ES-I3 (cell line): ENCODE results near the gene FGD4.

Source experiments
- H3K36me3 ChIP-seq: 2 replicates; pipeline ENCODE4 v1.6.1; 2013; ENCODE audit warnings: mild to moderate bottlenecking, low read length, control low read depth, moderate library complexity; ENCODE audit not compliant: insufficient read depth
- H3K4me1 ChIP-seq: 2 replicates; pipeline ENCODE4 v1.6.1; 2013; ENCODE audit warnings: mild to moderate bottlenecking, control low read depth, low read length; ENCODE audit not compliant: insufficient read depth
- H3K9ac ChIP-seq: 2 replicates; pipeline ENCODE4 v1.6.1; 2013; ENCODE audit warnings: low read depth, mild to moderate bottlenecking, low read length, moderate library complexity
- H3K9me3 ChIP-seq: 2 replicates; pipeline ENCODE4 v1.6.1; 2013; ENCODE audit warnings: mild to moderate bottlenecking, low read length, moderate library complexity; ENCODE audit not compliant: control insufficient read depth, insufficient read depth

FGD4 gene

DNA sequence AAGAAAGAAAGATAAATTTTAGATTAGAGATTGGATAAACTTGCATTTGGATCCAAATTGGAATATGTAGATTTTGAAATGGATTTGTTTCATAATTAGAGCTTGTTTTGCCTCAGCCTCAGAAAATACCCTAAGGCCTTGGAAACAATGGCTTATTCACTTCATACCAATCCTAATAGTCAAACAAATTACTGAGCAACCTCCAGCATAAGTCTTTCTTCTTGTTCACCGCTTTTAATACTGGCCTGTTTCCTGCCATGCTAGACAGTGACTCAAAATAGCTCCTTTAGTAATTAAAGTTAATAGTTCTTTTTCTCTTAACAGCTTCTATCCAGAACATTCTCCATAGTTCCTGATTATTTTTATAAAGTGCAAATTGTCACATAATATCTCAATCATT lies 168.9 kb downstream of the FGD4 start:
- H3K9me3 ChIP-seq: no peaks in the 10 kb centered on the region
- H3K9ac ChIP-seq: no peak overlapping the region
- peaks cover 9% of the 10 kb centered on the region for H3K4me1 ChIP-seq
- peaks cover 8% of the 10 kb centered on the region; the same call in 1 of the 2 replicates for H3K36me3 ChIP-seq

DNA sequence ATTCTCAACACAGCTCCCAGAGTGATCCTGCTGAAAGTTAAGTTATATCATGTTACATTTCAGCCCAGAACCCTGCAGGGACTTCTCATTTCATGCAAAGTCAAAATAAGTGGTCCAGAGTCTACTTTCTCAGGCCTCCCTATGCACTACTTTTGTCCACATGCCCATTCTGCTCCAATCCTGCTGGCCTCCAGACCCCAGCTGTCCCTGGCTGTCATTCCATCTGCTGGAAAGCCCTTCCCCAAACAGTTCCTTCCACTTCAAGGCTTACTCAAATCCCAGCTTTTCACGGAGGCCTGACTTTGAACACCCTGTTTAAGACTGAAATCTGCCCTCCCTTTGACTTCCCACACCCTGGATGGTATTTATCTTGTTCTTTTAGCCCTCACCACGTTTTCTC lies 169.9 kb downstream of the FGD4 start:
- no peaks in the 10 kb centered on the region for H3K9me3 ChIP-seq
- H3K9ac ChIP-seq: no peak overlapping the region
- peaks cover 9% of the 10 kb centered on the region for H3K4me1 ChIP-seq
- H3K36me3 ChIP-seq: peaks cover 4% of the 10 kb centered on the region; the same call in 1 of the 2 replicates

DNA sequence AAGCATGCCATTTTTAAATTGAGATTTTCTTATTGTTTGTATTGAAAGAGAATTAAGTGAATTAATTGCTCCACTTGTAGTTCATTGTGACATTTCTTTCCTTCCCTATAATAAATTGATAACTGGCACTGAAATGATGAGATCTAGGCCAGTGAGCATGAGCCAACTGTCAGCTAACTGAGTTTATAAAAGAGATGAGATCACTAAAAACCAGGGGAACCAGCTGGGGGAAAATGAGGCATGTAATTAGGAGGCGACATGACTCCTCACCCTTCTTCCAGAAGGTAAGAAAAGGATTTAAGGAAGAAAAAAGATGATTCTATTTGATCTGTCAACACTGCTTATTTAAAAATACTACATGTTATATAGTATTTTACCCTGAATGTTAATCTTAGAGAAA lies 175.2 kb downstream of the FGD4 start:
- no peaks in the 10 kb centered on the region for H3K4me1 ChIP-seq
- no peaks in the 10 kb centered on the region; the same call in 1 of the 2 replicates for H3K9me3 ChIP-seq
- no peaks in the 10 kb centered on the region for H3K36me3 ChIP-seq
- H3K9ac ChIP-seq: no peak overlapping the region

DNA sequence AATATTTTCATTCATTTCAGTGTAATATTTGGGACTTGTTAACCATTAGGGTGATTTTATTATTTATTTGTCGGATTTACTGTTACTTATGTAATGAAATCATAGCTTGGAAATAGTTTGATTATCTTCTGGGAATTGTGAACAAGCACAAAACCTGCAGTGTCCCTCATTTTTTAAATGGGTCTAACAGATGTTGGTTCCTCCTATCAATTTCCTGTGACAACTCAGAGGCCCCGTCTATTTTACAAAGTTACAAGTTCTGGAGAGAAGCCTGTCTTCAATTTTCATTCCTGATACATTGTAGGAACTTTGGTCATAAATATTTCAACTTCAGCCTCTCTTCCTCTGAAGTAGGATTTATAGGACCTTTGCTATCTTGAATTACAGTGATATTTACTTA lies 178.0 kb downstream of the FGD4 start:
- Histone ChIP-seq H3K4me1 (no peaks in the 10 kb centered on the region), H3K36me3 (peaks cover 6% of the 10 kb centered on the region; the same call in 1 of the 2 replicates), H3K9me3 (no peaks in the 10 kb centered on the region; the same call in 1 of the 2 replicates), H3K9ac (no peak overlapping the region)

DNA sequence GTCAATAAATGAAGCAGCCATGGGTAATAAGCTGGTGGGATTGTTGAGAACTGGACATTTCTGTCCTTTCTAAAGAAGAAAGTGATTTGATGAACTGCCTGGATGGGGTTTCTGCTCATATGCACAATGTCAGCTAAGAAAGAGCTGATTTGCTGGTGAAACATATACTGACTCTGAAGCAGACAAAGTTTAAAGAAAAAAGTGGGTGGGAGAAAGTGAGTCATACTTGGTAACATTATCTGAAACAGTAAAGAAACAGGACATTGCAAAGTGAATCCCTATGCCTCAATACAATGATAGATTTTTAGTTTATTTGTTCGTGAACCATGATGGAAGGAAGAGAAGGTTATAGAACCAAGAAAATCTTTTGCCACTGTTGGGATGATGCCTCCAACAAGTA lies 184.2 kb downstream of the FGD4 start:
- no peak overlapping the region for H3K9ac ChIP-seq
- H3K4me1 ChIP-seq: no peaks in the 10 kb centered on the region; the same call in 1 of the 2 replicates
- no peaks in the 10 kb centered on the region for H3K9me3 ChIP-seq
- peaks cover 6% of the 10 kb centered on the region; the same call in 1 of the 2 replicates for H3K36me3 ChIP-seq

DNA sequence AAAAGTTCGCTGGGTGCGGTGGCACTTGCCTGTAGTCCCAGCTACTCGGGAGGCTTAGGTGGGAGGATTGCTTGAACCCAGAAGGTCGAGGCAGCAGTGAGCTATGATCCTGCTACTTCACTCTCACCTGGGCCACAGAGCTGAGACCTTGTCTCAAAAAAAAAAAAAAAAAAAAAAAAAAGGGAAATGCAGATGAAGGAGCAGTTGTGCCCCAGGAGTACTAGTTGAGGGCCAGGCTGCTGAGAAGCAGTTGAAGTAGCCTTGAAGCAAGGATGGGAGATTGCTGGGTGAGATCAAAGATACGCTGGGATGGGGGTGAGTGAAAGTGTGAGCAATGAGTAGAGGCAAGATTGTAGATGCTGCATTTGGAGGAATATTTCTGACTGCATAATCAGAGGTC lies 186.3 kb downstream of the FGD4 start:
- Histone ChIP-seq H3K9ac (no peak overlapping the region), H3K9me3 (no peaks in the 10 kb centered on the region), H3K36me3 (peaks cover 6% of the 10 kb centered on the region; the same call in 1 of the 2 replicates), H3K4me1 (no peaks in the 10 kb centered on the region; the same call in 1 of the 2 replicates)

DNA sequence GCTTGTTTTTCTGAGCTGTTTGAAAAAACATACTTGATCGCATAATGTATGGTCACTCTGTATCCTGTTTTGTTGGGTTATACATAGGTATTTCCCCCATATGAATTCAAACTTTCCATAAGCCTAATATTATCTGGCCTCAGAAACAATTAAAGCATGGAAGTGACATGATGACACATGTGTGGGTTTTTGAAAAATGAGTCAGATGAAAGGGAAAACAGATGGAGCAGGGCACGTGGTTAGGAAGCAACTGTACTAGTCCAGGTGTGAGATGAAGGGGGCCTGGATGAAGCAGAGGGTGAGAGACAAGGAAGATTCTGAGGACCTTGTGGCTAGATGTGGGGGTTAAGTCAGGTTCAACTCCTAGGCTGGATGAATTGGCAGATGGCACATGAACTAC lies 187.0 kb downstream of the FGD4 start:
- Histone ChIP-seq H3K9me3 (no peaks in the 10 kb centered on the region), H3K4me1 (no peaks in the 10 kb centered on the region; the same call in 1 of the 2 replicates), H3K36me3 (peaks cover 6% of the 10 kb centered on the region; the same call in 1 of the 2 replicates), H3K9ac (no peak overlapping the region)

DNA sequence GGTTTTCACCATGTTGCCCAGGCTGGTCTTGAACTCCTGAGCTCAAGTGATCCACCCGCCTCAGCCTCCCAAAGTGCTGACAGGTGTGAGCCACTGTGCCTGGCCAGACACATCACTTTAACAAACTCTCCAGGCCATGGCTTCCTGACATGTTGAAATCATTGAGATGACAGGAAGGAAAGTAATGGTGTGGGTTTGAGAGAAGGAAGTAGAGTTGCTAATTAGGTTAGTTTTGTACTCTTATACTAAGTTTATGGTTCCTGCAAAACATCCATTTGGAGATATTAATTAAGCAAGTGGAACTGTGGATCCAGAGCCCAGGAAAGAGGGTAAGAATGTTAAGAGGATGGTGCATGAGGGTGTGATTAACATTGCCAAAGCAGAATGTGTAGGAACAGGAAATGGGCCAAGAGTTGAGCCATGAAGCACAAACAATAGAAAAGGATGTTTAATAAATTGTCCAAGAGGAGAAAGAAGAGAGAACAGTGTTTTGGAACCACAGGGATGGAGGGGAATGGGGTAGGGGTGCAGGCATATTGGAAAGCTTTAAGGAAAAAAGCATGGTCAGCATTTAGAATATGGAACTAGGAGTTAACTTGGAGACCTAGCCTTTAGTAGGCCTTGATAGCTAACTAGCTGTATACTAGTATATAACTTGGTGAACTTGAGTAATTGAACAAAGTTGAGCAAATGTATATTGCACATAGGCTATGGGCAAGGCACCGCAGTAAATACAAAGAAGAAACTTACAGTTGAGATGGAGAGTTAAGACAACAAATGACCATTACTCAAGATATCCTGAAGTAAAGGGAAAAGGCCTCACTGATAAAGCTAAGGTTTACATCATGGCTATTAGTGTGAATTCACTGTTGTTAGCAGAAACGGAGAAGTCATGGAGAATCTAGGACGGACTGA lies 188.5 kb downstream of the FGD4 start:
- no peaks in the 10 kb centered on the region for H3K9me3 ChIP-seq
- no peaks in the 10 kb centered on the region for H3K36me3 ChIP-seq
- H3K9ac ChIP-seq: no peak overlapping the region
- H3K4me1 ChIP-seq: no peaks in the 10 kb centered on the region; the same call in 1 of the 2 replicates

DNA sequence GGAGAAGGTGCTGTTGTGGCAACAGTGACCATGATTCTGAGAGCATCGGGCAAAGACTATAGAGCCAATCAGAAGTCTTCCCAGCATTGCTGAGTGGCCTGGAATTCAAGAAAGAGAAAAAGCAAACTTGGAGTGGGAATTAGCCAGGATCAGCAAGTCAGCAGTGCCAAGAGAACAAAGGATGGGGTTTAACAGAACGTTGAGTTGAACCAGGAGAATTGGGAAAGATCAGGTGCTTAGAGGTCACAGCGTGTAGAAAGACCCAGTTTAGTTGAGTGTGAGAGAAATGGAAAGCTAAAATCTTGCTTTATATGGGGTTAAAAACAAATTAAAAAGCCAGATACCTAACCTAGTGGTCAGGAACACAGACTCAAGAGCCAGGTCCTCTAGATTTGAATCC lies 189.2 kb downstream of the FGD4 start:
- H3K36me3 ChIP-seq: no peaks in the 10 kb centered on the region
- no peaks in the 10 kb centered on the region; the same call in 1 of the 2 replicates for H3K4me1 ChIP-seq
- no peak overlapping the region for H3K9ac ChIP-seq
- H3K9me3 ChIP-seq: no peaks in the 10 kb centered on the region

DNA sequence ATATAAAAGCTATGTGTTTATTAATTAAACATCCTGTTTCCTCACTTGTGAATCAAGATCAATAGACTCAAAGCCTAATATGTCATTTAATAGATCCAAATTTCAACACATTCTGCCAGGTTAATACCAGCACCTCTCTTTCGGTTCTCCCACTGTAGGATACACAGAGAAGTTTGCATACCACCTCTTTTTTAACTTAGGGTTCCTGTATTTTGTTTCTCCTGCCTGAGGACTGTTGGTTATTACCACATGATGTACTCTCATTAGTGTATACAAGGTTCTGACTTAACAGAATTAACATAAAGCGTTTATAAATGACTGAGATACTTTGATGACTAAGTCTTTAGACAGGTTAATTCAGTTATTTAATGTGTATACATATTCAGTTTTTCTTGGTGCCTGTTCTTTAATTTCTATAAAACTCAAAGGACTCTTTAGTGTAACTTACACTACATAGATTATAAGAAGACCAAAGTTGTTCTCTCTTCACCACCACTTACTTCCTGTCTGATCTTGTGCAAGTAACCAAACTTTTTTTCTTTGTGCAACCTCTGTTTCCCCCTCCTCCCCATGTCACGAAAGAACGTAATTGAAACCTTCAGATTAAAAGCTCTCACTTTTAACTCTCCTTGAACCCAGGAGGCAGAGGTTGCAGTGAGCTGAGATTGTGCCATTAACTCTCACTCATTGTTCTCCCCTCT lies 190.0 kb downstream of the FGD4 start:
- no peaks in the 10 kb centered on the region; the same call in 1 of the 2 replicates for H3K4me1 ChIP-seq
- H3K9me3 ChIP-seq: no peaks in the 10 kb centered on the region
- no peaks in the 10 kb centered on the region for H3K36me3 ChIP-seq
- H3K9ac ChIP-seq: no peak overlapping the region

DNA sequence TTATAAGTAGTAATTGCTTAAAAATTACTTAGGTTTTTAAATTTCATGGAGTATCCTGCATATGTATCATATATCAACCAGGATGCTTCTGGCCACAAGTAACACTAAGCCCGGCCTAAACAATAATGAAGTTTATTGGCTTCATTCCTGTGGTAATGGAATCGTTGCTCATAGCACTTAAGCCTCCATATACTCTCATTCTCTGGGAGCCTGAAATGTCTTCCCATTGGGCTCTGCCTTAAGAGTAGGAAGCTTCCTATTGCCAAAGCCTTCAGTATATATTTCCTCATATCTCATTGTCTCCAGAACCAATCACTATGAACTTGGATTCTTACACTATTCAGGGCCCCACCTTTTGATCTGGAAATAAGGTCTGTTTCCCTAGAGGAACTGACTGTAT lies 195.9 kb downstream of the FGD4 start:
- Histone ChIP-seq H3K9me3 (no peaks in the 10 kb centered on the region), H3K4me1 (0 out of 2 replicates have a peak, but pooled peaks cover 4% of the 10 kb centered on the region), H3K36me3 (peaks cover 3% of the 10 kb centered on the region; the same call in 1 of the 2 replicates), H3K9ac (no peak overlapping the region)

DNA sequence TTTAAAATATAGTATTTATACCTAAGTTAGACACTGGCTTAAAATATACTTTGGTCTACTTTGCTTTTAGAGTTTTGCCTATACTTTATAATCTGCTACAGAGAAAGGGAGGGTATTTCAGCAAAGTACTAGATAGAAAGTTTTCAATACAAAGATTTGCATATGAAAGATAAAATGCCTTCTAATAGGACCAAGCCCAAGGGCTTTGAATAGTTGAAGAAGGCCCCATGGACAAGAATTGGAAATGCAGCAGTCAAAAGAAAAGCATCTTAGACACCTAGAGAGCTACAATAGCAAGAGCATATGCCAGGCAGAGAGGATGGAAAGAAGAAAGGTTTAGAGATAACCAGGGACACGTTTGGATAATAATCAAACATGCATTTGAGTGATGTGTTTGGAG lies 196.7 kb downstream of the FGD4 start:
- H3K4me1 ChIP-seq: 0 out of 2 replicates have a peak, but pooled peaks cover 4% of the 10 kb centered on the region

DNA sequence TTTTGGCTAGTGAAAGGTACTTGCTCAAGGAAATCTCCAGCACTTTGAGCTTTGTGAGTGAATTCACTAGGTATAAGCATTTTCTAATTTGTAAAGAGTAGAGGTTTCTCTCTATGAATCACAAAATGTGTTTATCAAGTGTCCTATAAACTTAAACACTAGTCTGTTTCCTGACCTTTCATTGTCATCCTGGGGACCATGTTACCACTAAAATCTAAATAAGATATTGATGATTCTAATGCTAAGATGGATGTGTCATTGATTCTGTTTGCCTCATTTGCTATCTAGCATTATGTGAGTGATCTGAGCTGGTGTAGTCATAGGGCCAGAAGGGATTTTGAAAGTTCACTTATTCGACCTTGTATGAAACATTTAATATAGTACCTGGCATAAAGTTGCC lies 199.3 kb downstream of the FGD4 start:
- H3K36me3 ChIP-seq: peaks cover 3% of the 10 kb centered on the region; the same call in 1 of the 2 replicates
- no peak overlapping the region for H3K9ac ChIP-seq
- H3K9me3 ChIP-seq: no peaks in the 10 kb centered on the region
- 0 out of 2 replicates have a peak, but pooled peaks cover 7% of the 10 kb centered on the region for H3K4me1 ChIP-seq

More for the DNA sequence above, 196.7 kb downstream of the FGD4 start:
- peaks cover 3% of the 10 kb centered on the region; the same call in 1 of the 2 replicates for H3K36me3 ChIP-seq
- no peaks in the 10 kb centered on the region for H3K9me3 ChIP-seq
- H3K9ac ChIP-seq: no peak overlapping the region

DNA sequence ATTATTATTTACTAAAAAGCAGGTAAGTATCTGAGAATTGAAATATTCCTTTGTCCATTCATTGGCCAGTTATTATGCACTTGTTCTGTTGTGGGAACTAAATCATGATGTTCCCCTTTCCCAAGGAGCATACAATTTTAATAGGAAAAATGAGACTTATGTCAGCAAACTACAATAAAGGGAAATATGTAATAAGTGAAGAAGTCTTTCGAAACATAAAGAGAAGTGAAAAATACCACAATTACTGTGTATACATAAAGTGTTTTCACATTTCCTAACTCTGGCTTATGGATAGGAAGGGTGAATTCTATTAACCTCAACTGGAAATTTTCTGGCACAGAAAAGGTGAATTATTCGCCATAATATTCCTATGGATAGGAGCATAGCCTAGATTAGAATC lies 201.3 kb downstream of the FGD4 start:
- H3K36me3 ChIP-seq: peaks cover 8% of the 10 kb centered on the region
- H3K4me1 ChIP-seq: 0 out of 2 replicates have a peak, but pooled peaks cover 3% of the 10 kb centered on the region
- H3K9me3 ChIP-seq: no peaks in the 10 kb centered on the region
- H3K9ac ChIP-seq: no peak overlapping the region
